Dendritic cell treated with granulocyte-macrophage colony-stimulating factor and Interleukin-4, amounts not matched to agents 40 ng/mL and 50 ng/mL, for 4 days (primary cell): ENCODE data around the gene IFNA5.
A peak's percentile ranks its signal among the peaks of the same experiment; 100 is the strongest.

Source experiments
- H3K27ac Mint-ChIP-seq: one replicate; pipeline ENCODE4 v1.8.0; 2022; ENCODE audit warnings: mild to moderate bottlenecking, mixed read lengths
- H3K27me3 Mint-ChIP-seq: one replicate; pipeline ENCODE4 v1.8.0; 2022; ENCODE audit warnings: mild to moderate bottlenecking, mixed read lengths
- H3K36me3 Mint-ChIP-seq: one replicate; pipeline ENCODE4 v1.8.0; 2022; ENCODE audit warnings: low read depth, mixed read lengths
- H3K4me1 Mint-ChIP-seq: one replicate; pipeline ENCODE4 v1.8.0; 2022; ENCODE audit warnings: low read depth, mixed read lengths
- H3K4me3 Mint-ChIP-seq: one replicate; pipeline ENCODE4 v1.8.0; 2022; ENCODE audit warnings: mild to moderate bottlenecking, moderate library complexity, mixed read lengths
- H3K9me3 Mint-ChIP-seq: one replicate; pipeline ENCODE4 v1.8.0; 2022; ENCODE audit warnings: mixed read lengths
- intact Hi-C: fragments of 100-400 bp; cut with micrococcal nuclease; formaldehyde crosslinking; loops from one replicate; pipeline ENCODE4 v1.15.0; 2022

Gene IFNA5

GRCh38 chr9:21305213-21305612 lies at the start of gene IFNA5:
IFNA5 (minus strand) TSS chr9:21305313; CDS start chr9:21305256, 57 bp downstream.
- H3K9me3 Mint-ChIP-seq = no peaks in the 10 kb centered on the region
- H3K4me1 Mint-ChIP-seq = peaks cover 4% of the 10 kb centered on the region
- intact Hi-C loops = no loop called here
- no peak within 1 kb of the TSS for H3K27ac Mint-ChIP-seq
- peaks cover 20% of the 10 kb centered on the region for H3K27me3 Mint-ChIP-seq
- no peaks in the 10 kb centered on the region for H3K36me3 Mint-ChIP-seq
- H3K4me3 Mint-ChIP-seq = no peak within 1 kb of the TSS

- no peak within 1 kb of the TSS for H3K27ac Mint-ChIP-seq
- H3K4me3 Mint-ChIP-seq = no peak within 1 kb of the TSS
- intact Hi-C loops = no loop called here
- no peaks in the 10 kb centered on the region for H3K36me3 Mint-ChIP-seq
- H3K27me3 Mint-ChIP-seq = peaks cover 34% of the 10 kb centered on the region
- H3K4me1 Mint-ChIP-seq = no peaks in the 10 kb centered on the region
- H3K9me3 Mint-ChIP-seq = peaks cover 7% of the 10 kb centered on the region
Measured at GRCh38 chr9:21350787-21351186, 45.7 kb upstream of the IFNA5 start, which contains the start of gene IFNA6. IFNA6 (minus strand) TSS chr9:21350887; CDS start chr9:21350887, 0 bp downstream.

DNA sequence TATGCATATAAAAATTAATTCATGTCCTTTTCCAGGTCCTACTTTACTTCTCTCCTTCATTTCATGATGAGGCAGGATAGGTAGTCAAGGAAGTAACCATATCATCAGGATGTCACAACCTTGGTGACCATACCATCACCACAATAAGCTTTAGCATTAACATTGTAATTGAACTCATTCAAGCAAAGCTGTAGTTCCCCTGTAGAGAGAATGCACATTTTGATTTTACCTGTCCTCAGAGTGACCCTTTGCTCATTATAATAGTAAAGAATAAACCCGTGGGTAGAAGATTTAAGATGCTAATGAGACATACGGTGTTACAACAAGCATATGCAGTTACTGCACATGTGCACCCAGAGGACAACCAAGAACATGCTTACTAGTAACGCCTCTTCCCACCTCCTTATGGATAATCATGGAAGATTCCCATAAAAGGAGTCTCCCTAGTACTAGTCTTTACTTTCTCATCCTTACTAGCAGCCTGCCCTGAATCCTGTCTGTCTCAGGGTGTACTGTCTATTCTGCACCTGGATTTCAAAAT lies 43.4 kb upstream of the IFNA5 start:
- Mint-ChIP-seq H3K36me3 (no peaks in the 10 kb centered on the region), H3K27me3 (peaks cover 36% of the 10 kb centered on the region), H3K27ac (no peak overlapping the region), H3K4me1 (peaks cover 6% of the 10 kb centered on the region), H3K9me3 (no peaks in the 10 kb centered on the region), H3K4me3 (no peak overlapping the region)
- intact Hi-C loops = no loop called here

GRCh38 chr9:21340735-21341134 lies 35.6 kb upstream of the IFNA5 start:
- Mint-ChIP-seq H3K27ac (no peak overlapping the region), H3K27me3 (peaks cover 24% of the 10 kb centered on the region), H3K4me3 (no peak overlapping the region), H3K36me3 (no peaks in the 10 kb centered on the region), H3K4me1 (peaks cover 14% of the 10 kb centered on the region), H3K9me3 (no peaks in the 10 kb centered on the region)
- intact Hi-C loops = no loop called here

DNA sequence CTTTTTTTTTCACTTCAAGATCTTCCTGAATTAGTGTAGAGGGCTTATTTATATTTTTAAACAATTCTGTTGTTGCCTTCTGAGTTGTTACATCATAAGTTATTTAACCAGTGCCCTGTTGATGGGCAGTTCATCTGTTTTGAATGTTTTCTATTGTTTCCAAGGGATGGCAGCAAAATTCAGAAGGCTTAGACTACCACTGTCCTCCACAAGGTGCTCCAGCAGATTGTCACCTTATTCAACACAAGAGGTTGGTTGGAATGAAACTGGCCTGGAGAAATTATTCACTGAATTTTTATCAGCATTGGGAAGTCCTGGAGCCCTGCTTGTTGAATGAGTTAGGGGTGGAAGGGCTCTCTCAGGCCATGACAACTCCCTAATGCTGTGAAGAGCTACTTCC lies 31.3 kb upstream of the IFNA5 start:
- no peaks in the 10 kb centered on the region for H3K9me3 Mint-ChIP-seq
- H3K27ac Mint-ChIP-seq = no peak overlapping the region
- H3K4me1 Mint-ChIP-seq = peaks cover 15% of the 10 kb centered on the region
- intact Hi-C loops = no loop called here
- H3K36me3 Mint-ChIP-seq = peaks cover 19% of the 10 kb centered on the region
- peaks cover 9% of the 10 kb centered on the region for H3K27me3 Mint-ChIP-seq
- no peak overlapping the region for H3K4me3 Mint-ChIP-seq

DNA sequence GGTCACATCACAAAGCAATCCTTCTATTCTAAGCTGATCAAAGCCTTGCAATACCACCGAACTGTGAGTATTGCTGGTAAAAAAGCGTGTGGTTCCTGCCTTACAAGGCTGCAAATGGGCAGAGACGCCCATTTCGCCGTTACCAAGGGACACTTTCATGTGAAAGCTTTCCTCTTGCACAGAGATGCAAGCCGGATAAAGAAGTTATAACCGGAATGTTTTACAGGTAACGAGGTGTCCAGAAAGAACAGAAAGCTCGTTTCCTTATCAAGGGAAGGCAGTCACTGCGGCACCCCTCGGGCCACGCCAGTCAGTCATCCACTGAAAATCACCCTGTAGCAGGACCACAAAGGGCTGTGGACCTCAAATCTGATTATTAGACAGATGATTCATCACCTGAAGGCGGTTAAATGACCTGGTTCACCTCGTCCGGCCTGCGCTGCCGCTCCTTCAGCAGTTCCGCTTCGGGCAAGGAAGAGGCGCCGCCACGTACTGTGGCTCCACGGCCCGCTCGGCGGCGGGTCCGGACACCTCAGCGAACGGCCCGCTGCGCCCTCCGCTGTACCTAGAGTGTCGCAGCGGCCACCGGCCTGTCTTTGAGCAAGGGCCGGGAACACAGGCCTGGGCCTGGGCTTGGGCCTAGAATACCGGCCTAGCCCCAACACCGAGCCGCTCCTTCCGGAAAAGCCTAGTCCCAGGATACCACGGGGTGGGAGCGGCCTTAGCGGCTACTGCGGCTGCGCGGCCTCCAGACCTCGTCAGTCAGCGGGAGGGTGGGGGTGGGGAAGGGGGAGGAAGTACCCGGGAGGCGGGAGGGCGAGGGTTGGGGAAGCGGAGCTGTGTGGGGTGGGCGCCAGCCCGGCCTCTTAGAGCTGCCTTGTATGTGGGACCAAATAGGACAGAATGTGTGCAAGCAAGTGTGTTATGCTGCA lies 29.9 kb upstream of the IFNA5 start, which contains the start of gene KLHL9:
TSS of gene KLHL9 (minus strand) at position 704 of the 932 bp plus-strand sequence. CDS start at position 159, 545 bp downstream.
- no peaks in the 10 kb centered on the region for H3K9me3 Mint-ChIP-seq
- peaks cover 30% of the 10 kb centered on the region for H3K36me3 Mint-ChIP-seq
- peaks cover 25% of the 10 kb centered on the region for H3K4me1 Mint-ChIP-seq
- intact Hi-C loops = no loop called here
- H3K4me3 Mint-ChIP-seq = peak within 1 kb of the TSS; percentile 77
- H3K27me3 Mint-ChIP-seq = peaks cover 7% of the 10 kb centered on the region
- H3K27ac Mint-ChIP-seq = peak within 1 kb of the TSS; percentile 92

DNA sequence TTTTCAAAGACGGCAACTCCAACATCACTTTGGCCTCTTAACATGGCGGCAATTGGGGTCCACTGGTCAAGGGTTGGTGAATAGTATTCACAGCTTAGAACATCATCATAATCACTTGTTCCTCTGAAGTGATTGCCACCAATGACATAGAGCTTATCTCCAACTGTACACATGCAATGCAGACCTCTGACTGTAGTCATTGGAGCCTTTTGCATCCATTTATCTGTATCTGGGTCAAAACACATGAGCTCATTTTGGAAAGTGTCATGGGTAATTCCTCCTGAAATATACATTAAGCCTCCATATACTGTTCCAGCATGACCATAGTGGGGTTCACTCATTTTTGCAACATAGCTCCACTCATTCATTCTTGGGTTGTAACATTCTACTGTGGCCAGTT lies 28.1 kb upstream of the IFNA5 start:
- Mint-ChIP-seq H3K27me3 (peaks cover 5% of the 10 kb centered on the region), H3K36me3 (peaks cover 36% of the 10 kb centered on the region), H3K27ac (no peak overlapping the region), H3K4me1 (peaks cover 28% of the 10 kb centered on the region), H3K4me3 (peak overlapping the region; percentile 77), H3K9me3 (no peaks in the 10 kb centered on the region)
- intact Hi-C loops = no loop called here

DNA sequence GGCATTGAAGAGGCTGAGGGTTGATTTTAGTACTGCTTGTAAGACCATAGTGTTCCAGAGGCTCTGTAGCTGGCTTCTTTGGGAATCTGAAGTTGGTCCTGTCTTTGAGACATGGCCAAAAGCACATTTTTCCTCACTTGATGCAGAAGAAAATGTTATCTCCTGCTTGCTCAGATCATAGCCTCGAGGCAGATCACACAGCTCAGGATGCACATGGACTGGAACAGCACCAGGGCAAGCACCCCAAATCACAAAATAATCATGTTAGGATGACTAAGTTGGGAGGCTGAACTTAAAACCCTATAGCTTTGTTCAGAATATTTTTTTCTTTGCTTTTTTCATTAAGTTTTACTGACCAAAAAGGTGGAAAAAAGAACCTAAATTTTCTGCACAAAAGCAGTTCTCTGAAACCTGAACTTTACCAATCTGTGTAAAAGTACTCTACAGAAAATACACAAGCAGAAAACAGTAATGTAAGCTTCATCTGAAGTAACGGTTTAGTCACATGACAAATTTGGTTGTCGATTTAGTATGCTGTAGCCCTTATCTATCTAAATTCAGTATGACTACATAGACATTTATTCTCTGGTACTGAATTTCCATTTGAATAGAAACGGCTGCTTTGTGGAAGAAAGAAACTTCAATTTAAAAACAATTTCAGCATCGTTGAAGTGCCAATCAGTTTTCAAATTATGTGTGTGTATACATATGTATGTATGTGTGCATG lies 26.7 kb upstream of the IFNA5 start:
- Mint-ChIP-seq H3K36me3 (peaks cover 37% of the 10 kb centered on the region), H3K4me3 (no peak overlapping the region), H3K27me3 (no peaks in the 10 kb centered on the region), H3K27ac (no peak overlapping the region), H3K4me1 (peaks cover 36% of the 10 kb centered on the region), H3K9me3 (no peaks in the 10 kb centered on the region)
- intact Hi-C loops = no loop called here

DNA sequence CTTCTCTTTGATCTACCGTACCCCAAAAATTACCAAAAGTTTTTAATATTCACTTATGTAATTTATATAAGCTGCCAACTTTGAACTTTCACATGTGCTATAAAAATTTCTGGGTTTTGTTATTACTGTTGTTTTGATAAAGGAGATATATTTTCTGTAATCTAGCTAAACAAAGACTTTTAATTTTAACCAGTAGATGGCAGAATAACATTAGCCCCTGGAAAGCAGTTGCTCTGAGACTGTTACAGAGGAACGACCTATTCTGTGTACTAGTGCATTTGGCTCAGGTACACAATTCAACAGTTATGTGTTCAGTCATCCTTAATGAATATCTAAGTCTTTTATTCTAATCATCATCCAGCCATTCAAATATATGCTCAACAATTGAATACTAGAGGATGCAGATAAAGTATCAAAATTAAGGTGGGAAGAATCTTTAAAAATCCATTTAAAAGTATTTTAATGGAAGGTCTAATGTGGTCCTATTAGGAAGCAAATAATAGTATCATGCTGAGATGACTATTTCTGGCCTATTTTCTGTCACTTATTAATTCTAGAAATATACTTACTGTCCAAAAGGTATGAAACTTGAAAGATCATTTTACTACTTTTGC lies 21.5 kb upstream of the IFNA5 start:
- no peak overlapping the region for H3K27ac Mint-ChIP-seq

GRCh38 chr9:21324047-21324446 lies 18.9 kb upstream of the IFNA5 start:
- H3K27ac Mint-ChIP-seq = no peak overlapping the region

More for the DNA sequence above, 21.5 kb upstream of the IFNA5 start:
- H3K27me3 Mint-ChIP-seq = no peaks in the 10 kb centered on the region
- no peaks in the 10 kb centered on the region for H3K9me3 Mint-ChIP-seq
- intact Hi-C loops = loop anchor here (1.0 to 10.0 kb wide), 4 partner anchors 70 to 131 kb away; partner anchors contain the start of genes IFNA10 and IFNA7
- peaks cover 43% of the 10 kb centered on the region for H3K4me1 Mint-ChIP-seq
- no peak overlapping the region for H3K4me3 Mint-ChIP-seq
- H3K36me3 Mint-ChIP-seq = peaks cover 54% of the 10 kb centered on the region

DNA sequence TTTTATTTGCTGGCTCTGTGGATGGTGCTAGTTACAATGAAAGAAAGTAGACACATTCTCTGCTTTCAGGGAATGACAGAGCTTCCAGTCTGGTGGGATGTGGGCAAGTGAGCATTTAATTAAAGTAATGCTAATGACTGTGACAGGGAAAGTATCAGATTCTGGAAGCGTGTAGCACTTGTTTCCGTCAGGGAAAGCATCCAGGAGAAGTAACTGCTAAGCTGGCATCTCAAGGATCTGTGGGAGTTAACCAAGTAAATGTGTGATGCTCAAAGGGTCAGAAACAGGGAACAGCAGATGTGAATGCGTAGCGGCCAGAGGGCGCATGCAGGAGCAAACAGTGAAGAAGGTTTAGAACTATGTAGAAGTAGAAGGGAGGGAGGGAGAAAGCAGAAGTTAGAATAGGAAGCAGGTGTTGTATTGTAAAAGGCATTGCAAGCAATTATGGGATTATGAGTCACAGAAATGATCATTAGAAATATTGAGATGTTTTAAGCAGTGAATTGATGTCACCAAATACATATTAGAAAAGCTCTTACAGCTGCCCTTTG lies 17.9 kb upstream of the IFNA5 start:
- Mint-ChIP-seq H3K27me3 (no peaks in the 10 kb centered on the region), H3K4me3 (no peak overlapping the region), H3K4me1 (peaks cover 33% of the 10 kb centered on the region), H3K9me3 (no peaks in the 10 kb centered on the region), H3K36me3 (peaks cover 46% of the 10 kb centered on the region), H3K27ac (no peak overlapping the region)
- intact Hi-C loops = loop anchor here (10.0 kb wide), 2 partner anchors 112 to 118 kb away; partner anchors contain the start of genes IFNA10 and IFNA7

More at GRCh38 chr9:21324047-21324446, 18.9 kb upstream of the IFNA5 start:
- Mint-ChIP-seq H3K4me3 (no peak overlapping the region), H3K9me3 (no peaks in the 10 kb centered on the region), H3K36me3 (peaks cover 52% of the 10 kb centered on the region), H3K4me1 (peaks cover 38% of the 10 kb centered on the region), H3K27me3 (no peaks in the 10 kb centered on the region)
- intact Hi-C loops = loop anchor here (10.0 kb wide), 2 partner anchors 111 to 119 kb away; partner anchors contain the start of genes IFNA10 and IFNA7

DNA sequence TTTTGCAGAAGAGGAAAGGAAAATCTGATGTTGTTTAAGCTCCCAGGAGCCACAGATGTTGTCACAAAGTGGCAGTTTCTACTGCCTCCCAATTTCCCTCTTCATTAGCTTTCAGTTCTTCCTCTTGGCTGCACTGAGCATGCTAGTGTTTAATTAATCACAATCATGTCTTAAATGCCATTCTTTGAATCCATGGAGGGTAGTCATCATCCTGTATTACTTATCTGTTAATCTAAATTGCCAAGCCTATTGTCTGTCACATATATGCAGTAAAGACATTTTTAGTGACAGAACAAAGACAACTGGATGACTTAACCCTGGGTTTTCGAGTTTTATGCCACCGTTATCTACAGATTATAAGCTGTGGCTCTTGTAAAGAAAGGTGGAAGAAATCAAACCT lies 15.4 kb upstream of the IFNA5 start:
- Mint-ChIP-seq H3K4me3 (no peak overlapping the region), H3K9me3 (no peaks in the 10 kb centered on the region), H3K27ac (no peak overlapping the region), H3K36me3 (peaks cover 41% of the 10 kb centered on the region), H3K27me3 (peaks cover 13% of the 10 kb centered on the region), H3K4me1 (peaks cover 23% of the 10 kb centered on the region)
- intact Hi-C loops = loop anchor here (10.0 kb wide), 2 partner anchors 114 to 116 kb away; partner anchors contain the start of genes IFNA10 and IFNA7
